Raji (cell line): Measurements from ENCODE around the gene ADGRB2.

Experiments
- POLR2A ChIP-seq: IDR thresholded peaks from 2 replicates; pipeline ENCODE4 v1.6.1; 2011; ENCODE audit warnings: low read depth, low read length, control low read depth; ENCODE audit not compliant: insufficient read depth

ADGRB2 gene

GRCh38 chr1:31779687-31780086 is 15.5 kb upstream of the ADGRB2 start:
- no peak for TF ChIP-seq POLR2A

GRCh38 chr1:31778763-31779488 is 14.8 kb upstream of the ADGRB2 start:
- no peak for TF ChIP-seq POLR2A

- no peak for TF ChIP-seq POLR2A
Measured at GRCh38 chr1:31776516-31776915, 12.4 kb upstream of the ADGRB2 start.

- no peak for TF ChIP-seq POLR2A
Measured at GRCh38 chr1:31776032-31776431, 11.9 kb upstream of the ADGRB2 start.

GRCh38 chr1:31775210-31775999 is 11.3 kb upstream of the ADGRB2 start:
- TF ChIP-seq POLR2A, result no peak

- TF ChIP-seq POLR2A, result no peak
Measured at GRCh38 chr1:31774495-31774894, 10.4 kb upstream of the ADGRB2 start.

GRCh38 chr1:31773861-31774260 is 9.7 kb upstream of the ADGRB2 start:
- TF ChIP-seq POLR2A, result no peak

- no peak for TF ChIP-seq POLR2A
Measured at GRCh38 chr1:31772669-31773248, 8.6 kb upstream of the ADGRB2 start.

GRCh38 chr1:31771891-31772668 is 7.9 kb upstream of the ADGRB2 start:
- TF ChIP-seq POLR2A, result no peak

GRCh38 chr1:31769720-31770390 is 5.7 kb upstream of the ADGRB2 start:
- no peak for TF ChIP-seq POLR2A

GRCh38 chr1:31768939-31769704 is 5.0 kb upstream of the ADGRB2 start:
- TF ChIP-seq POLR2A, result no peak

- no peak for TF ChIP-seq POLR2A
Measured at GRCh38 chr1:31768407-31768907, 4.3 kb upstream of the ADGRB2 start.

GRCh38 chr1:31767225-31767624 is 3.1 kb upstream of the ADGRB2 start:
- no peak for TF ChIP-seq POLR2A

- TF ChIP-seq POLR2A, result no peak
Measured at GRCh38 chr1:31765516-31765915, 1.4 kb upstream of the ADGRB2 start.

GRCh38 chr1:31765041-31765467 is 914 bp upstream of the ADGRB2 start:
- TF ChIP-seq POLR2A, result no peak
